OCI-LY7 (cell line): ENCODE data around the gene PKD1. TPM values are rescaled to one million over a fixed set of nuclear protein-coding genes. Genes with fewer than 3 reads are reported as not detected.

Experiments used
- BruUV-seq: library from RNA; stranded (reverse); fragments of 400-500 nt; replicated peaks from 2 replicates; lab custom pipeline; 2021; lab: Mats Ljungman, UMichigan
- CTCF ChIA-PET: fragments of 300-600 bp; sonication (Branson Sonifier 250); formaldehyde crosslinking; loops from one replicate; lab custom pipeline; 2022; ENCODE audit warnings: antibody characterized with exemption; ENCODE audit not compliant: unreplicated experiment; lab: Charles Lee
- POLR2A ChIA-PET: fragments of 300-600 bp; sonication (Branson Sonifier 250); formaldehyde crosslinking; loops from one replicate; lab custom pipeline; 2022; ENCODE audit warnings: antibody characterized with exemption; lab: Charles Lee
- DNase-seq: peaks from one replicate; pipeline ENCODE4 v3.0.0-alpha.2; 2015; ENCODE audit warnings: low spot score
- H2AFZ ChIP-seq: fragments of 200-600 bp; sonication (generic), shearing (Covaris generic); 2 replicates; pipeline ENCODE4 v1.6.1; 2014; ENCODE audit warnings: mild to moderate bottlenecking, antibody characterized with exemption, low read length, moderate library complexity
- H3K27ac ChIP-seq: fragments of 200-600 bp; sonication (generic); 2 replicates; pipeline ENCODE4 v1.5.1; 2014; ENCODE audit warnings: mixed run types, low read depth, mild to moderate bottlenecking, moderate library complexity, low read length, inconsistent platforms; ENCODE audit not compliant: poor library complexity, severe bottlenecking
- H3K36me3 ChIP-seq: fragments of 200-600 bp; sonication (generic); 2 replicates; pipeline ENCODE4 v1.6.1; 2014; ENCODE audit warnings: mild to moderate bottlenecking, antibody characterized with exemption, low read length, moderate library complexity, mixed read lengths; ENCODE audit not compliant: insufficient read depth
- H3K4me1 ChIP-seq: fragments of 200-600 bp; sonication (generic); 2 replicates; pipeline ENCODE4 v1.5.1; 2014; ENCODE audit warnings: mild to moderate bottlenecking, low read length; ENCODE audit not compliant: insufficient read depth, poor library complexity, severe bottlenecking
- H3K4me2 ChIP-seq: fragments of 200-600 bp; sonication (generic); 2 replicates; pipeline ENCODE4 v1.6.1; 2014; ENCODE audit warnings: mild to moderate bottlenecking, low read length
- H3K4me3 ChIP-seq: fragments of 200-600 bp; sonication (generic); 2 replicates; pipeline ENCODE4 v1.5.1; 2014; ENCODE audit warnings: mild to moderate bottlenecking, low read depth, low read length; ENCODE audit not compliant: poor library complexity, severe bottlenecking
- H3K79me2 ChIP-seq: fragments of 200-600 bp; sonication (generic); 2 replicates; pipeline ENCODE4 v1.6.1; 2016; ENCODE audit warnings: low read depth, mild to moderate bottlenecking, low read length, moderate library complexity, mixed read lengths; ENCODE audit not compliant: insufficient read depth
- H3K9me2 ChIP-seq: fragments of 200-600 bp; sonication (generic); 2 replicates; pipeline ENCODE4 v1.6.1; 2016; ENCODE audit warnings: mild to moderate bottlenecking, low read length, mixed read lengths; ENCODE audit not compliant: insufficient read depth
- H3K9me3 ChIP-seq: fragments of 200-600 bp; sonication (generic); 2 replicates; pipeline ENCODE4 v1.6.1; 2014; ENCODE audit warnings: mild to moderate bottlenecking, mixed run types, low read length, mixed read lengths
- H4K20me1 ChIP-seq: fragments of 200-600 bp; sonication (generic); 2 replicates; pipeline ENCODE4 v1.6.1; 2014; ENCODE audit warnings: mild to moderate bottlenecking, antibody characterized with exemption, low read length, moderate library complexity, mixed read lengths; ENCODE audit not compliant: insufficient read depth
- CTCF ChIP-seq: fragments of 200-600 bp; sonication (generic); conservative IDR thresholded peaks from 2 replicates; pipeline ENCODE4 v1.5.1; 2014; ENCODE audit warnings: mild to moderate bottlenecking, antibody characterized with exemption, low read length, moderate library complexity, mixed read lengths
- EZH2phosphoT487 ChIP-seq: fragments of 200-600 bp; sonication (generic); IDR thresholded peaks from 2 replicates; pipeline ENCODE4 v1.6.1; 2018; ENCODE audit warnings: low read depth, borderline replicate concordance, mild to moderate bottlenecking, mixed run types, antibody characterized with exemption, low read length, moderate library complexity, mixed read lengths
- intact Hi-C: fragments of 100-400 bp; cut with micrococcal nuclease; formaldehyde crosslinking; loops from one replicate; pipeline ENCODE4 v1.10.0; 2022; ENCODE audit not compliant: unreplicated experiment
- total RNA-seq, 2 experiments: library from RNA; depleted of rRNA in 1 of 2; stranded (reverse); fragments of >200 nt in 1 of 2; shearing (Covaris generic) in 1 of 2; gene quantifications; 2 replicates each; pipeline ENCODE4 v1.2.3, GENCODE V29; 2014 to 2022

The PKD1 gene
- total RNA-seq, 2 experiments from 2014 or later: 87.4 to 112 TPM

- Histone ChIP-seq H3K4me1 (peaks cover 6% of the 10 kb centered on the region), H3K9me3 (no peaks in the 10 kb centered on the region), H4K20me1 (no peaks in the 10 kb centered on the region), H3K4me2 (no peak overlapping the region), H3K4me3 (no peak overlapping the region), H3K27ac (no peak overlapping the region), H3K9me2 (no peaks in the 10 kb centered on the region), H3K36me3 (peaks cover 52% of the 10 kb centered on the region; the same call in 1 of the 2 replicates), H3K79me2 (no peaks in the 10 kb centered on the region), H2AFZ (no peak overlapping the region)
- ChIA-PET CTCF (no interaction called here), POLR2A (no interaction called here)
- no TSS peak for BruUV-seq
- no peak for DNase-seq
- TF ChIP-seq EZH2phosphoT487 (no peak), CTCF (no peak)
- intact Hi-C loops: no loop called here
These were observed 49.5 kb downstream of the PKD1 start for GRCh38 chr16:2086106-2086742.

- no peak for TF ChIP-seq CTCF
- TF ChIP-seq EZH2phosphoT487: no peak
- peaks cover 6% of the 10 kb centered on the region for H3K4me1 ChIP-seq
- no peaks in the 10 kb centered on the region for H4K20me1 ChIP-seq
- H3K4me3 ChIP-seq: no peak overlapping the region
- peaks cover 50% of the 10 kb centered on the region; the same call in 1 of the 2 replicates for H3K36me3 ChIP-seq
- H2AFZ ChIP-seq: no peak overlapping the region
- no TSS peak for BruUV-seq
- no peak for DNase-seq
- H3K9me2 ChIP-seq: no peaks in the 10 kb centered on the region
- no peaks in the 10 kb centered on the region for H3K79me2 ChIP-seq
- no peak overlapping the region for H3K4me2 ChIP-seq
- ChIA-PET CTCF (no interaction called here), POLR2A (no interaction called here)
- H3K27ac ChIP-seq: no peak overlapping the region
- no peaks in the 10 kb centered on the region for H3K9me3 ChIP-seq
- intact Hi-C loops: no loop called here
These were observed 50.0 kb downstream of the PKD1 start for GRCh38 chr16:2085669-2086068.

GRCh38 chr16:2084895-2085625 is 50.6 kb downstream of the PKD1 start:
- Histone ChIP-seq H3K9me3 (no peaks in the 10 kb centered on the region), H4K20me1 (no peaks in the 10 kb centered on the region), H3K9me2 (no peaks in the 10 kb centered on the region), H3K4me2 (no peak overlapping the region), H3K4me1 (peaks cover 6% of the 10 kb centered on the region), H2AFZ (no peak overlapping the region), H3K79me2 (no peaks in the 10 kb centered on the region), H3K4me3 (no peak overlapping the region), H3K27ac (no peak overlapping the region), H3K36me3 (peaks cover 44% of the 10 kb centered on the region; the same call in 1 of the 2 replicates)
- intact Hi-C loops: no loop called here
- BruUV-seq: no TSS peak
- ChIA-PET CTCF (no interaction called here), POLR2A (no interaction called here)
- DNase-seq: no peak
- no peak for TF ChIP-seq CTCF
- TF ChIP-seq EZH2phosphoT487: no peak
